GM21576 (cell line): ENCODE measurements around the gene EML6.

Experiments
- ATAC-seq: cut with Tn5 transposase; IDR thresholded peaks from one replicate; pipeline ENCODE4 v1.9.1; 2021; ENCODE audit warnings: mild to moderate bottlenecking, moderate library complexity; ENCODE audit not compliant: unreplicated experiment

EML6 gene

GRCh38 chr2:54789878-54790277 is 66.4 kb downstream of the EML6 start:
- ATAC-seq, result no peak

- no peak for ATAC-seq
These were observed 68.4 kb downstream of the EML6 start for GRCh38 chr2:54791831-54792230.

GRCh38 chr2:54797307-54797706 is 73.8 kb downstream of the EML6 start:
- no peak for ATAC-seq

GRCh38 chr2:54801352-54801751 is 77.9 kb downstream of the EML6 start:
- ATAC-seq, result no peak

- ATAC-seq, result no peak
These were observed 80.6 kb downstream of the EML6 start for GRCh38 chr2:54803783-54804751.

GRCh38 chr2:54805255-54805654 is 81.8 kb downstream of the EML6 start:
- ATAC-seq, result no peak

GRCh38 chr2:54806975-54807374 is 83.5 kb downstream of the EML6 start:
- no peak for ATAC-seq

- ATAC-seq, result no peak
These were observed 85.2 kb downstream of the EML6 start for GRCh38 chr2:54808661-54809060.

- no peak for ATAC-seq
These were observed 86.4 kb downstream of the EML6 start for GRCh38 chr2:54809819-54810218.

- no peak for ATAC-seq
These were observed 86.8 kb downstream of the EML6 start for GRCh38 chr2:54810246-54810645.

- ATAC-seq, result no peak
These were observed 90.1 kb downstream of the EML6 start for GRCh38 chr2:54813584-54813983.

- no peak for ATAC-seq
These were observed 91.1 kb downstream of the EML6 start for GRCh38 chr2:54814389-54815147.

- no peak for ATAC-seq
These were observed 91.7 kb downstream of the EML6 start for GRCh38 chr2:54815148-54815539.

GRCh38 chr2:54818226-54818625 is 94.8 kb downstream of the EML6 start:
- ATAC-seq, result no peak

- no peak for ATAC-seq
These were observed 97.1 kb downstream of the EML6 start for GRCh38 chr2:54820558-54820957.

GRCh38 chr2:54824567-54824966 is 101.1 kb downstream of the EML6 start:
- no peak for ATAC-seq

- no peak for ATAC-seq
These were observed 107.1 kb downstream of the EML6 start for GRCh38 chr2:54830546-54830945.

GRCh38 chr2:54831480-54831879 is 108.0 kb downstream of the EML6 start:
- ATAC-seq, result no peak

- ATAC-seq, result no peak
These were observed 111.3 kb downstream of the EML6 start for GRCh38 chr2:54834721-54835120.

GRCh38 chr2:54836477-54836876 is 113.0 kb downstream of the EML6 start:
- no peak for ATAC-seq

GRCh38 chr2:54838585-54839035 is 115.1 kb downstream of the EML6 start:
- ATAC-seq, result peak; percentile 78
